Body of pancreas (tissue), 4 donors: ENCODE data around the gene RINL.

Experiments used
- CTCF ChIP-seq, 7 experiments: fragments of 450-650 bp in 4 of 7; fragments of 200-600 bp in 3 of 7; sonication (generic) in 3 of 7; IDR thresholded peaks; one replicate each; pipeline ENCODE4 v1.5.1; 2016 to 2019; ENCODE audit warnings: antibody characterized with exemption in 7 of 7
- POLR2A ChIP-seq, 3 donors: fragments of 450-650 bp; IDR thresholded peaks; one replicate each; pipeline ENCODE4 v1.6.1; 2016; ENCODE audit warnings: antibody characterized with exemption in 3 of 3, mild to moderate bottlenecking in 2 of 3

GRCh38 chr19:38912600-38913514 is 34.8 kb upstream of the RINL start:
- TF ChIP-seq CTCF (IDR thresholded peaks at IDR 0.05) (no peak), POLR2A (IDR thresholded peaks at IDR 0.05) (no peak)
